ENCODE measurements around the gene PTPDC1. TPM values are rescaled to one million over a fixed set of nuclear protein-coding genes. Genes with fewer than 3 reads are reported as not detected.
A peak's percentile ranks its signal among the peaks of the same experiment; 100 is the strongest.

The PTPDC1 gene
- total and polyA plus RNA-seq, 4 donors, result 3.1 to 26.0 (median 7.5) TPM

DNA sequence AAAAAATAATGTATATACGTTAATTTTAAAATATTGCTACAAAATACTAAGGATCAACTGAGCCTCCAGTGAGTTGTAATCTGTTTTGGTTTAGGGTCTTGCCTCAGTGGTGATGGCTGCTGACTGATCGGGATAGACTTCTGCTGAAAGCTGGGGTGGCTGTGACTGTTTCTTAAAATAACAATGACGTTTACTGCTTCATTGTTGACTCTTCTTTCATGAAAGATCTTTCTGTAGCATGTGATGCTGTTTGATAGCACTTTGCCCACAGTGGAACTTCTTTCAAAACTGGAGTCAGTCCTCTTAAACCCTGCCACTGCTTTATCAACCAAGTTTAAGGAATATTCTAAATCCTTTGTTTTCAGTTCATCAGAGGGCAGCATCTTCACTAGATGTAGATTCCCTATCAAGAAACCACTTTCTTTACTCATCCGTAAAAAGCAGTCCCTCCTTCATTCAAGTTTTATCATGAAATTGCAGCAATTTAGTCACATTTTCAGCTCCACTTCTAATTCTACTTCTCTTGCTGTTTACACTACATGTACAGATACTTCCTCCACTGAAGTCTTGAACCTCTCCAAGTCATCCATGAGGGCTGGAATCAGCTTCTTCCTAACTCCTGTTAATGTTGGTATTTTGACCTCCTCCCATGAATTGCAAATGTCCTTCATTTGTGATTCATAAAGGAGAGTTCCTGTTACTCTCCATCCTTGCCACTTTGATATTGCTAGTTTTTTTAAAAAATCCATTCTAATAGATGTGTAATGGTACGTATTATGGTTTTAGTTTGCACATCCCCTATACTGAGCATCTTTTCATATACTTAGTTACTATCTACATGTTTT is 41.5 kb upstream of the PTPDC1 start:
- DNase-seq (no peak), ATAC-seq (ENCODE audit: insufficient read depth, low FRiP score) (no peak)
- no peaks in the 10 kb centered on the region for H3K9me3 ChIP-seq (ENCODE audit: control insufficient read depth in 4 of 4, insufficient read depth in 3 of 4, low read length in 3 of 4)
- no peak overlapping the region for H3K4me3 ChIP-seq
- H3K9ac ChIP-seq (ENCODE audit: insufficient read depth in 1 of 2, low read length in 2 of 2), result no peak overlapping the region
- H3K4me1 ChIP-seq (ENCODE audit: control insufficient read depth in 5 of 5, insufficient read depth in 5 of 5, low read length in 5 of 5), result peaks cover 0 to 7% (median 0%) of the 10 kb centered on the region in 5 donors
- peak overlapping the region in 1 of 2 donors; percentile 53 for H3K27ac ChIP-seq (ENCODE audit: low read depth in 1 of 2, low read length in 1 of 2)
- TF ChIP-seq, protein P1, sequence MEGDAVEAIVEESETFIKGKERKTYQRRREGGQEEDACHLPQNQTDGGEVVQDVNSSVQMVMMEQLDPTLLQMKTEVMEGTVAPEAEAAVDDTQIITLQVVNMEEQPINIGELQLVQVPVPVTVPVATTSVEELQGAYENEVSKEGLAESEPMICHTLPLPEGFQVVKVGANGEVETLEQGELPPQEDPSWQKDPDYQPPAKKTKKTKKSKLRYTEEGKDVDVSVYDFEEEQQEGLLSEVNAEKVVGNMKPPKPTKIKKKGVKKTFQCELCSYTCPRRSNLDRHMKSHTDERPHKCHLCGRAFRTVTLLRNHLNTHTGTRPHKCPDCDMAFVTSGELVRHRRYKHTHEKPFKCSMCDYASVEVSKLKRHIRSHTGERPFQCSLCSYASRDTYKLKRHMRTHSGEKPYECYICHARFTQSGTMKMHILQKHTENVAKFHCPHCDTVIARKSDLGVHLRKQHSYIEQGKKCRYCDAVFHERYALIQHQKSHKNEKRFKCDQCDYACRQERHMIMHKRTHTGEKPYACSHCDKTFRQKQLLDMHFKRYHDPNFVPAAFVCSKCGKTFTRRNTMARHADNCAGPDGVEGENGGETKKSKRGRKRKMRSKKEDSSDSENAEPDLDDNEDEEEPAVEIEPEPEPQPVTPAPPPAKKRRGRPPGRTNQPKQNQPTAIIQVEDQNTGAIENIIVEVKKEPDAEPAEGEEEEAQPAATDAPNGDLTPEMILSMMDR (IDR thresholded peaks at IDR 0.05; ENCODE audit: control extremely low read depth, extremely low read depth), result no peak
- WGBS, 2 donors, result 82 to 87% methylated on average over 5 of the region's 5 CpGs
- H3K36me3 ChIP-seq (ENCODE audit: control insufficient read depth in 4 of 4, insufficient read depth in 4 of 4, low read length in 4 of 4), result no peaks in the 10 kb centered on the region
- H3K27me3 ChIP-seq (ENCODE audit: control insufficient read depth in 3 of 3, insufficient read depth in 3 of 3, low read length in 2 of 3), result no peaks in the 10 kb centered on the region

DNA sequence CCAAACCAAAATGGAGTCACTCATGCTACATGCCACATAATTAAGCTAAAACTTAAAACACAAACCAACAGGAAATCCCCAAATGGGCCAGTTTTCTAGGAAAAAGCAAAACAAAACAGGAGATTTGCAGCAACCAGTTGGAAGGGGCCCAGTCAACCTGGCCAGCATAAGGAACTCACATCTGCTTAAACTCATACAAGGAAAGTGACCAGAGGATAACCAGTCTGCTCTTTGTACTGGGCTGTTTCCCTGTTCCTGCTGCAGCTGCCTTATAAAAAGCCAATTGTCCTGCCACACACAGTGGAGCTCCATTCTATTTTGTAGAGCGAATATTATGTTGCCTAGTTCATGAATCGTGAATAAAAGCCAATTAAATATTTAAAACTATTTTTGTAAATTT is 29.5 kb upstream of the PTPDC1 start:
- Histone ChIP-seq H3K4me1 (ENCODE audit: control insufficient read depth in 5 of 5, insufficient read depth in 5 of 5, low read length in 5 of 5) (peaks cover 0 to 2% (median 0%) of the 10 kb centered on the region in 5 donors), H3K36me3 (ENCODE audit: control insufficient read depth in 4 of 4, insufficient read depth in 4 of 4, low read length in 4 of 4) (peaks cover 0 to 2% (median 0%) of the 10 kb centered on the region in 4 donors), H3K27ac (ENCODE audit: low read depth in 1 of 2, low read length in 1 of 2) (no peak overlapping the region), H3K4me3 (no peak overlapping the region), H3K9me3 (ENCODE audit: control insufficient read depth in 4 of 4, insufficient read depth in 3 of 4, low read length in 3 of 4) (peaks cover 0 to 4% (median 0%) of the 10 kb centered on the region in 4 donors), H3K9ac (ENCODE audit: insufficient read depth in 1 of 2, low read length in 2 of 2) (no peak overlapping the region), H3K27me3 (ENCODE audit: control insufficient read depth in 3 of 3, insufficient read depth in 3 of 3, low read length in 2 of 3) (no peaks in the 10 kb centered on the region)
- WGBS, 2 donors, result 95 to 97% methylated on average over 2 of the region's 2 CpGs
- ATAC-seq (ENCODE audit: insufficient read depth, low FRiP score), result no peak
- TF ChIP-seq, protein P1 (IDR thresholded peaks at IDR 0.05; ENCODE audit: control extremely low read depth, extremely low read depth), result no peak
- no peak for DNase-seq

DNA sequence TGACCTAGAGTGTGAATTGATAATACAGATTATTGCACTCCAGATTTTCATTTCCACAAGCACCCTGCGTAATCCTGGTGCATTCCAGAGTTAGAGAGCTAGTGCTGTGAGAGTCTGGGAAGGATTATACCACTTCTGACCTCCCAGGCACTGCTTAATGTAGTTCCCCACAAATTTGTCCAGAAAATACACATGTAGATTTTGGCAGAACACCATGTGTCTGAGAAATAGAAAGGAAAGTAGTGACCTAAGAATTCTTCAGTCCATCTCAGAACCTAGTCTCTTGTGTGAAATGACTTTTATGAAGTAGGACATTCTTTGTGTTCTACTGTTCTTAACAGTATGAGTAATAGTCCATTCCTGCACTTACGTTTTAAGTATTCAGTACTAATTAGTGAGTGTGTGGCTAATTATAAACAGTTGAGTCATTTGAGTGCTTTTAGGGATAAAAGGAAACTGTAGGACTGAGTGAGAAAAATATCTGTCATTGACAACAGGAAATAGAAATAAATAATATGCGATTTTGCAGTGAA is 27.8 kb upstream of the PTPDC1 start:
- H3K4me1 ChIP-seq (ENCODE audit: control insufficient read depth in 5 of 5, insufficient read depth in 5 of 5, low read length in 5 of 5), result peaks cover 0 to 2% (median 0%) of the 10 kb centered on the region in 5 donors
- peaks cover 0 to 3% (median 0%) of the 10 kb centered on the region in 4 donors for H3K9me3 ChIP-seq (ENCODE audit: control insufficient read depth in 4 of 4, insufficient read depth in 3 of 4, low read length in 3 of 4)
- 32 to 43% methylated on average over 3 of the region's 3 CpGs for WGBS, 2 donors
- H3K4me3 ChIP-seq, result no peak overlapping the region
- TF ChIP-seq, protein P1 (IDR thresholded peaks at IDR 0.05; ENCODE audit: control extremely low read depth, extremely low read depth), result no peak
- ATAC-seq (ENCODE audit: insufficient read depth, low FRiP score), result peak; percentile 72
- H3K9ac ChIP-seq (ENCODE audit: insufficient read depth in 1 of 2, low read length in 2 of 2), result no peak overlapping the region
- peak in 2 of 3 donors; percentile 11 to 29 for DNase-seq
- no peaks in the 10 kb centered on the region for H3K27me3 ChIP-seq (ENCODE audit: control insufficient read depth in 3 of 3, insufficient read depth in 3 of 3, low read length in 2 of 3)
- H3K36me3 ChIP-seq (ENCODE audit: control insufficient read depth in 4 of 4, insufficient read depth in 4 of 4, low read length in 4 of 4), result peaks cover 0 to 8% (median under 1%) of the 10 kb centered on the region in 4 donors
- H3K27ac ChIP-seq (ENCODE audit: low read depth in 1 of 2, low read length in 1 of 2), result peak overlapping the region; percentile 33 to 60
